ENCODE measurements around the gene LRP1B.

The LRP1B gene

GRCh38 chr2:141697035-141697434 is 433.8 kb downstream of the LRP1B start:
- no peak for TF ChIP-seq POLR2AphosphoS5 (IDR thresholded peaks at IDR 0.05; ENCODE audit: low read depth, low read length)

DNA sequence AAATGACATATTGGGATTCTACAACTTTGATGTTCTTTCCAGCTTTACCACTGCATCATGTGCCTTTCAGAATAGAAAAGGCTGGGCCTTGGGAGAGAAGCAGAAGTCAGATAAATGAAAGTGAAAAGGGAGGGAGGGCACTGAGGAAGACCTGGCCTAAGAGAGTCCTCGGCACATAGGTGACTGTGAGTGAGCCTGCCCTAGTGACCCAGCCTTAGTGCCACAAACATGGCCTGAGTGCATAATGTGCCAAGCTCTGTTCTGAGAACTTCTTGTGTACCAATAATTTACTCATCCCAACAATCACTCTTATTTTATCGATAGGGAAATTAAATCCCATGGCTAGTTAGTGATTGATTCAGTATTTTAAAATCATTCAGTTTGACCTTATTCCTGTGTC is 436.6 kb downstream of the LRP1B start:
- TF ChIP-seq TAF1 (IDR thresholded peaks at IDR 0.05; ENCODE audit: borderline replicate concordance, insufficient read depth, low read length), result no peak
- no peak for TF ChIP-seq FOXP2 (optimal IDR thresholded peaks at IDR 0.05; ENCODE audit: borderline replicate concordance, extremely low read depth, extremely low read length, insufficient read depth)
- TF ChIP-seq SIN3A (IDR thresholded peaks at IDR 0.05; ENCODE audit: borderline replicate concordance, insufficient read depth, low read length), result no peak
- TF ChIP-seq POLR2AphosphoS5 (IDR thresholded peaks at IDR 0.05; ENCODE audit: low read depth, low read length), result no peak
- no peak for TF ChIP-seq REST (IDR thresholded peaks at IDR 0.05; ENCODE audit: insufficient read depth in 1 of 2, low read depth in 2 of 2, low read length in 2 of 2)

DNA sequence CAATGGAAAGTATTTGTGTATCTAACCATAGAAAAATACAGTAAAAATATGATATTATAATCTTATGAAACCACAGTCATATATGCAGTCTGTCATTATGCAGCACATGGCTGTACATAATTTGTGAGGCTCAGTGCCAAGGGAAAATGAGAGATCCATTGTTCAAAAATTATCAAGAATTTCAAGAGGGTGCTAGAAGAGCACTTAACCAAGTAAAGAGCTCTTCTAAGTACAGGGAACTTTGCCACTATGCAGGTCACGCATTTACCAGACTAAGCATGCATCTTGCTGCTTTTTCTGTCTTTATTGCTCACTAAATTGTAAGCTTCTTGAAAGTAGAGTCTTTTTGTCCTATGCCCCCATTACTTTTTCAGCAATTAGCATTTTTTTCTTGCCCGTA is 438.0 kb downstream of the LRP1B start:
- no peak for TF ChIP-seq SIN3A (IDR thresholded peaks at IDR 0.05; ENCODE audit: borderline replicate concordance, insufficient read depth, low read length)
- TF ChIP-seq FOXP2 (optimal IDR thresholded peaks at IDR 0.05; ENCODE audit: borderline replicate concordance, extremely low read depth, extremely low read length, insufficient read depth), result no peak
- TF ChIP-seq POLR2AphosphoS5 (IDR thresholded peaks at IDR 0.05; ENCODE audit: low read depth, low read length), result no peak
- TF ChIP-seq TAF1 (IDR thresholded peaks at IDR 0.05; ENCODE audit: borderline replicate concordance, insufficient read depth, low read length), result no peak
- no peak for TF ChIP-seq REST (IDR thresholded peaks at IDR 0.05; ENCODE audit: insufficient read depth in 1 of 2, low read depth in 2 of 2, low read length in 2 of 2)

DNA sequence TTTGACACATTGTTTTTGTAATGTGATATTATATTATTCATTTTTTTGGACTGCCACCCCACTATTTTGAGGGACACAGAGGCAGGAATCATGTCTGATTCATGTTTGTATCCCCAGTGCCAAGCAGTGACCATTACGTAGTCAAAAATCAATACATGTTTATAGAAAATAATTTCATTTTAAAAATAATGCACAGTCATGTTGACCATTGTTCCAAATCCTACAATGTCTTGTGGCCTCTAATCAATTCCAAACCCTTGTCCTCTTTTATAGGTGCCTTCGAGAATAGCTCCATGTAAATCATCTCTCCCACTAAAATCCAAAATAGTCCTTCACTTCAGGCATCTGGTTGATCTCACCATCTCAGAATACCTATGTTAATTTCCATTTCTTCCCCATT is 454.7 kb downstream of the LRP1B start:
- TF ChIP-seq TAF1 (IDR thresholded peaks at IDR 0.05; ENCODE audit: borderline replicate concordance, insufficient read depth, low read length) (no peak), SIN3A (IDR thresholded peaks at IDR 0.05; ENCODE audit: borderline replicate concordance, insufficient read depth, low read length) (no peak), POLR2AphosphoS5 (IDR thresholded peaks at IDR 0.05; ENCODE audit: low read depth, low read length) (no peak), REST (IDR thresholded peaks at IDR 0.05; ENCODE audit: insufficient read depth in 1 of 2, low read depth in 2 of 2, low read length in 2 of 2) (no peak), FOXP2 (optimal IDR thresholded peaks at IDR 0.05; ENCODE audit: borderline replicate concordance, extremely low read depth, extremely low read length, insufficient read depth) (no peak)

DNA sequence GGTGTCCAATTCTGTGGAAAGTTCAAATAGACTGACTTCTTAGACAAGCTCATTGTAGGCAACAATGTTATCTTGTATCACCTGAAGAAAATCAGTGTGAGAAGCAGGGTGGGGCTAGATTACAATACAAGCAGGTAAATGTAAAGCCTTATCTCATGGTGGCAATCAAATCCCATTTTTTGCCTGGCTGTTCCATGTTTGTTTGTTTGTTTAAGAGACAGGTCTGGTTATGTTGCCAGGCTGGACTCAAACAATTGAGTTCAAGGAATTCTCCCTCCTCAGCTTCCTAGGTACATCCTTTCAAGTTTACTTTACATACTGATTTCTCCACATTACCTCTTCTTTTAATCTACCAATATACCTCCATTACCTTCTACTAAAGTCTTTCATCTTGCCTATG is 464.6 kb downstream of the LRP1B start:
- TF ChIP-seq POLR2AphosphoS5 (IDR thresholded peaks at IDR 0.05; ENCODE audit: low read depth, low read length), result no peak
- no peak for TF ChIP-seq REST (IDR thresholded peaks at IDR 0.05; ENCODE audit: insufficient read depth in 1 of 2, low read depth in 2 of 2, low read length in 2 of 2)
- TF ChIP-seq TAF1 (IDR thresholded peaks at IDR 0.05; ENCODE audit: borderline replicate concordance, insufficient read depth, low read length), result no peak
- no peak for TF ChIP-seq FOXP2 (optimal IDR thresholded peaks at IDR 0.05; ENCODE audit: borderline replicate concordance, extremely low read depth, extremely low read length, insufficient read depth)
- TF ChIP-seq SIN3A (IDR thresholded peaks at IDR 0.05; ENCODE audit: borderline replicate concordance, insufficient read depth, low read length), result no peak

Data from PFSK-1 (cell line).